GM12801 (cell line): ENCODE data around the gene MAPT.

Experiments used
- CTCF ChIP-seq: IDR thresholded peaks from one replicate; pipeline ENCODE4 v1.5.1; 2011; ENCODE audit warnings: control low read depth; ENCODE audit not compliant: insufficient read length; ENCODE audit errors: extremely low read depth

Gene MAPT

GRCh38 chr17:45910667-45911066 lies 16.3 kb downstream of the MAPT start:
- no peak for TF ChIP-seq CTCF

- TF ChIP-seq CTCF: no peak
Measured at GRCh38 chr17:45912319-45912718, 18.0 kb downstream of the MAPT start.

GRCh38 chr17:45914047-45914717 lies 19.8 kb downstream of the MAPT start:
- TF ChIP-seq CTCF: no peak

- TF ChIP-seq CTCF: no peak
Measured at GRCh38 chr17:45915263-45915662, 20.9 kb downstream of the MAPT start.

- TF ChIP-seq CTCF: no peak
Measured at GRCh38 chr17:45917081-45917480, 22.7 kb downstream of the MAPT start.

- TF ChIP-seq CTCF: no peak
Measured at GRCh38 chr17:45918241-45918745, 23.9 kb downstream of the MAPT start.

GRCh38 chr17:45919136-45919535 lies 24.8 kb downstream of the MAPT start:
- TF ChIP-seq CTCF: no peak
